Mucosa of descending colon (tissue), 3 donors: ENCODE results near the gene SMG7. TPM values are rescaled to one million over a fixed set of nuclear protein-coding genes. Genes with fewer than 3 reads are reported as not detected.

ENCODE experiments used
- ATAC-seq: fragments of 200-7000 bp; cut with Tn5 transposase; one replicate; pipeline ENCODE4 v1.9.1; 2020; ENCODE audit warnings: mild to moderate bottlenecking, moderate library complexity
- DNase-seq, 3 donors: peaks; one replicate each; pipeline ENCODE4 v3.0.0-alpha.2; 2020
- H3K36me3 ChIP-seq: fragments of 200-600 bp; one replicate; pipeline ENCODE4 v1.8.0; 2021; ENCODE audit warnings: low read depth, mild to moderate bottlenecking
- H3K4me1 ChIP-seq: fragments of 200-600 bp; one replicate; pipeline ENCODE4 v1.8.0; 2021; ENCODE audit warnings: low read depth, mild to moderate bottlenecking
- H3K4me3 ChIP-seq: fragments of 200-600 bp; one replicate; pipeline ENCODE4 v1.8.0; 2021; ENCODE audit warnings: mild to moderate bottlenecking
- H3K9me3 ChIP-seq: fragments of 200-600 bp; one replicate; pipeline ENCODE4 v1.8.0; 2021; ENCODE audit warnings: mild to moderate bottlenecking
- CTCF ChIP-seq: fragments of 200-600 bp; IDR thresholded peaks from one replicate; pipeline ENCODE4 v1.8.0; 2022; ENCODE audit warnings: antibody characterized with exemption, mild to moderate bottlenecking
- intact Hi-C, 2 donors: fragments of 100-400 bp; cut with DNase I in 1 of 2; cut with micrococcal nuclease in 1 of 2; formaldehyde crosslinking; loops; one replicate each; pipeline versions ENCODE4 v1.11.0 to v1.11.1; 2022; cut with DNase I, micrococcal nuclease
- total RNA-seq, 3 donors: library from RNA; stranded (reverse); fragmentation: NEBNext Ultra II Directional in 2 of 3; extraction: Animal tissue kit (Norgen Biotek cat#: 25700) in 2 of 3; gene quantifications; one replicate each; pipeline versions ENCODE4 v1.2.1 to v1.2.4, GENCODE V29; 2021 to 2023
- donor health status: DM: no; HTN: no; CAD: no; lungs with moderate emphysema.
- donor health status: DM: no; HTN: no; CAD: no.
- donor health status: DM: no; HTN: yes; CAD: no.

SMG7 gene
- total RNA-seq, 3 donors from 2014 or later, result 62.7 to 69.9 (median 66.4) TPM

DNA sequence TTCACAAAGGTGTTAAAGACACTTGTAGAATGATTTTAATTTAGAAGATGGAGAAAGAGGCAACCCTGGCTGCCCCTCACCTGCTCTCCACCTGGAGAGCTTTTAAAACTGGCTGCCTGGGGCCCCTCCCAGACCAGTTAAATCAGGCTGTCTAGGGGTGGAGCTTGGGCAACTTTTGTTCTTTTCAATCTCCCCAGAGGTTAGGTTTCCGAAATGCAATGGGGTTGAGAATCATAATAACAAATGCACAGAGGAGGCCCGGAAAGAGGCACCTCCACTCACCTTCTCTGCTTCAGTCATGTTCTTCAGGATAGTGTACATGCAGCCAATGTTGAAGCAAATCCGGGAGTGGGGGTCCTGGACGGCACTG is 117.6 kb downstream of the SMG7 start:
- intact Hi-C loops, result no loop called here
- peaks cover 9% of the 10 kb centered on the region for H3K4me1 ChIP-seq
- peak; percentile 23 for ATAC-seq
- H3K4me3 ChIP-seq, result no peak overlapping the region
- DNase-seq, result no peak
- TF ChIP-seq CTCF, result no peak
- no peaks in the 10 kb centered on the region for H3K9me3 ChIP-seq
- H3K36me3 ChIP-seq, result no peaks in the 10 kb centered on the region

GRCh38 chr1:183590244-183591191 is 118.2 kb downstream of the SMG7 start, which contains the start of gene NCF2:
NCF2 (minus strand) TSS chr1:183590459; CDS start chr1:183590329, 130 bp downstream.
- ATAC-seq (peak; percentile 83), DNase-seq (peak in 1 of 3 donors; percentile 31)
- H3K4me3 ChIP-seq, result no peak within 1 kb of the TSS
- intact Hi-C loops, result no loop called here
- H3K9me3 ChIP-seq, result no peaks in the 10 kb centered on the region
- H3K4me1 ChIP-seq, result peaks cover 9% of the 10 kb centered on the region
- no peak for TF ChIP-seq CTCF
- no peaks in the 10 kb centered on the region for H3K36me3 ChIP-seq

GRCh38 chr1:183592733-183593132 is 120.4 kb downstream of the SMG7 start:
- intact Hi-C loops, result no loop called here
- Histone ChIP-seq H3K4me1 (peaks cover 9% of the 10 kb centered on the region), H3K4me3 (no peak overlapping the region), H3K36me3 (no peaks in the 10 kb centered on the region), H3K9me3 (no peaks in the 10 kb centered on the region)
- DNase-seq (no peak), ATAC-seq (no peak)
- no peak for TF ChIP-seq CTCF

DNA sequence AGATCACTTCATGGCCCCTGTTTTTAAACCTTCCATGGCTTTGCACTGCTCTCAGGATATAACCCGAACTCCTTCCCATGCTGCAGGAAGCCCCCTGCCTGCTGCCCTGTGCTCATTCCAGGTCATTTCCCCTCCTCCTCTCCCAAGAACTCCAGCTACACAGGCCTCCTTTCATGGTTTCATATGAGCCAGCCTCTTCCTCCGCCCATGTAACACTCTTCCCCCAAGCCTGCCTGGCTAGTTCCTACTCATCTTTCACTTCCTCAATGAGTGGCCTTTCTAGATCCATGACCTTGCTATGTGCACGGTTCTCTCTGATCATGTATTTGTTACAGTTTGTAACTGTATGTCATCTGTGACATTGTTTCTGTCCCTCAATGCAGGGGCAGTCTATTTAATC is 121.1 kb downstream of the SMG7 start:
- TF ChIP-seq CTCF, result no peak
- Histone ChIP-seq H3K4me1 (peaks cover 9% of the 10 kb centered on the region), H3K4me3 (no peak overlapping the region), H3K9me3 (no peaks in the 10 kb centered on the region), H3K36me3 (no peaks in the 10 kb centered on the region)
- ATAC-seq (peak; percentile 39), DNase-seq (peak in 1 of 3 donors; percentile 14)
- intact Hi-C loops, result no loop called here

DNA sequence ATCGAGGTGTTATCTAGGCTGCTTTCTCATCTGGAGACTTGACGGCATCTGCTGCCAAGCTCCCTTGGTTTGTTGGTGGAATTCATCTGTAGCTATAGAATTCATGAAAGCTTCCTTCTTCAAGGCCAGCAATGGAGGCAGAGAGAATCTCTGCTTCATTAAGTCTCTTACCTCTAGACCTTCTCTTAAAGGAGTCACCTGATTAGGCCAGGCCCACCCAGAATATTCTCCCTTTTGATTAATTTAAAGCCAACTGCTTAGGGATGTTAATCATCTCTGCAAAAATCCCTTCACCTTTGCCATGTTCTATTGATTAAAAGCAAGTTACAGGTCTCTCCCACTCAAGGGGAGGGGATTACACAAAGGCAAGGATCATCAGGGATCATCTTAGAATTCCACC is 123.2 kb downstream of the SMG7 start:
- DNase-seq, result no peak
- no peak for TF ChIP-seq CTCF
- intact Hi-C loops, result no loop called here
- ATAC-seq, result no peak
- Histone ChIP-seq H3K4me3 (no peak overlapping the region), H3K4me1 (no peaks in the 10 kb centered on the region), H3K9me3 (no peaks in the 10 kb centered on the region), H3K36me3 (no peaks in the 10 kb centered on the region)
